ENCODE measurements around the gene LTBP3.
"Not testable (repeated sequence)": the region's sequence is repeated elsewhere in the genome, so short reads cannot be mapped to it uniquely, and the experiment has no call there.

Gene LTBP3

GRCh38 chr11:65516135-65516968 lies 41.8 kb downstream of the LTBP3 start:
- Mint-ChIP-seq H3K27me3 (ENCODE audit: low read depth, poor library complexity) (no peaks in the 10 kb centered on the region), H3K4me3 (no peak overlapping the region), H3K9me3 (no peaks in the 10 kb centered on the region), H3K36me3 (ENCODE audit: low read depth) (no peaks in the 10 kb centered on the region), H3K4me1 (peaks cover 10% of the 10 kb centered on the region), H3K27ac (peak overlapping the region; percentile 21)
- TF ChIP-seq CTCF (IDR thresholded peaks at IDR 0.05), result no peak
- DNase-seq, result no peak

GRCh38 chr11:65512311-65512710 lies 45.8 kb downstream of the LTBP3 start:
- not testable (repeated sequence) for H3K27ac Mint-ChIP-seq; DNase-seq; H3K27me3 Mint-ChIP-seq (ENCODE audit: low read depth, poor library complexity); H3K4me3 Mint-ChIP-seq; H3K36me3 Mint-ChIP-seq (ENCODE audit: low read depth); H3K9me3 Mint-ChIP-seq
- H3K4me1 Mint-ChIP-seq, result peaks cover 26% of the 10 kb centered on the region

GRCh38 chr11:65506772-65507505 lies 51.2 kb downstream of the LTBP3 start:
- H3K4me3 Mint-ChIP-seq, result no peak overlapping the region
- H3K27ac Mint-ChIP-seq, result peak overlapping the region; percentile 64
- no peaks in the 10 kb centered on the region for H3K9me3 Mint-ChIP-seq
- H3K27me3 Mint-ChIP-seq (ENCODE audit: low read depth, poor library complexity), result peaks cover 8% of the 10 kb centered on the region
- H3K4me1 Mint-ChIP-seq, result peaks cover 54% of the 10 kb centered on the region
- DNase-seq, result no peak
- peaks cover 18% of the 10 kb centered on the region for H3K36me3 Mint-ChIP-seq (ENCODE audit: low read depth)
- TF ChIP-seq CTCF (IDR thresholded peaks at IDR 0.05), result no peak

- DNase-seq, result no peak
- H3K4me3 Mint-ChIP-seq, result no peak overlapping the region
- peaks cover 11% of the 10 kb centered on the region for H3K27me3 Mint-ChIP-seq (ENCODE audit: low read depth, poor library complexity)
- peaks cover 54% of the 10 kb centered on the region for H3K4me1 Mint-ChIP-seq
- peaks cover 18% of the 10 kb centered on the region for H3K36me3 Mint-ChIP-seq (ENCODE audit: low read depth)
- H3K27ac Mint-ChIP-seq, result peak overlapping the region; percentile 64
- no peaks in the 10 kb centered on the region for H3K9me3 Mint-ChIP-seq
- no peak for TF ChIP-seq CTCF (IDR thresholded peaks at IDR 0.05)
These were observed 51.8 kb downstream of the LTBP3 start for GRCh38 chr11:65506290-65506771.

- no peak for DNase-seq
- no peaks in the 10 kb centered on the region for H3K9me3 Mint-ChIP-seq
- H3K27me3 Mint-ChIP-seq (ENCODE audit: low read depth, poor library complexity), result peaks cover 11% of the 10 kb centered on the region
- peaks cover 18% of the 10 kb centered on the region for H3K36me3 Mint-ChIP-seq (ENCODE audit: low read depth)
- peaks cover 54% of the 10 kb centered on the region for H3K4me1 Mint-ChIP-seq
- TF ChIP-seq CTCF (IDR thresholded peaks at IDR 0.05), result no peak
- H3K27ac Mint-ChIP-seq, result peak overlapping the region; percentile 64
- no peak overlapping the region for H3K4me3 Mint-ChIP-seq
These were observed 52.5 kb downstream of the LTBP3 start for GRCh38 chr11:65505466-65506289.
